Loucy (cell line): ENCODE measurements around the gene ASL.

ENCODE experiments used
- H2AFZ ChIP-seq: fragments of 200-600 bp; sonication (generic); 2 replicates; pipeline ENCODE4 v1.6.0; 2016; ENCODE audit warnings: antibody characterized with exemption, mild to moderate bottlenecking, low read length, moderate library complexity
- H3F3A ChIP-seq: fragments of 200-600 bp; 2 replicates; pipeline ENCODE4 v1.6.0; 2016; ENCODE audit warnings: antibody characterized with exemption, low read depth, mild to moderate bottlenecking
- H3K27me3 ChIP-seq: fragments of 200-600 bp; sonication (generic); 2 replicates; pipeline ENCODE4 v1.6.1; 2014; ENCODE audit warnings: low read length, mild to moderate bottlenecking; ENCODE audit not compliant: insufficient read depth, poor library complexity, severe bottlenecking
- H3K36me3 ChIP-seq: fragments of 200-600 bp; sonication (generic); 2 replicates; pipeline ENCODE4 v1.6.1; 2016; ENCODE audit warnings: low read length; ENCODE audit not compliant: insufficient read depth
- H3K4me1 ChIP-seq: fragments of 200-600 bp; sonication (generic); 2 replicates; pipeline ENCODE4 v1.5.1; 2014; ENCODE audit warnings: low read length, mild to moderate bottlenecking; ENCODE audit not compliant: insufficient read depth, poor library complexity, severe bottlenecking
- H3K4me2 ChIP-seq: fragments of 200-600 bp; sonication (generic); 2 replicates; pipeline ENCODE4 v1.6.0; 2014; ENCODE audit warnings: antibody characterized with exemption, low read length, low read depth, mild to moderate bottlenecking; ENCODE audit not compliant: poor library complexity, severe bottlenecking
- H3K4me3 ChIP-seq: fragments of 200-600 bp; sonication (generic); 2 replicates; pipeline ENCODE4 v1.5.1; 2014; ENCODE audit warnings: low read length, mild to moderate bottlenecking, mixed read lengths; ENCODE audit not compliant: poor library complexity, severe bottlenecking
- H3K79me2 ChIP-seq: fragments of 200-600 bp; sonication (generic); 2 replicates; pipeline ENCODE4 v1.6.1; 2014; ENCODE audit warnings: low read length; ENCODE audit not compliant: insufficient read depth
- H3K9ac ChIP-seq: fragments of 200-600 bp; sonication (generic); 2 replicates; pipeline ENCODE4 v1.6.0; 2014; ENCODE audit warnings: mild to moderate bottlenecking, low read depth, low read length, moderate library complexity; ENCODE audit not compliant: poor library complexity, severe bottlenecking
- H3K9me2 ChIP-seq: fragments of 200-600 bp; sonication (generic); replicated peaks from 2 replicates; pipeline ENCODE4 v1.6.1; 2016; ENCODE audit warnings: low read depth, low read length, mixed read lengths
- H3K9me3 ChIP-seq: fragments of 200-600 bp; sonication (generic); 2 replicates; pipeline ENCODE4 v1.6.1; 2014; ENCODE audit warnings: mild to moderate bottlenecking, antibody characterized with exemption, low read length, low read depth; ENCODE audit not compliant: insufficient read depth
- H4K20me1 ChIP-seq: fragments of 200-600 bp; sonication (generic); 2 replicates; pipeline ENCODE4 v1.6.0; 2014; ENCODE audit warnings: antibody characterized with exemption, low read length, mild to moderate bottlenecking; ENCODE audit not compliant: insufficient read depth, poor library complexity, severe bottlenecking
- CTCF ChIP-seq: fragments of 200-600 bp; sonication (generic); conservative IDR thresholded peaks from 2 replicates; pipeline ENCODE4 v1.5.1; 2014; ENCODE audit warnings: mild to moderate bottlenecking, antibody characterized with exemption, low read length
- EZH2phosphoT487 ChIP-seq: fragments of 200-600 bp; IDR thresholded peaks from 2 replicates; pipeline ENCODE4 v1.6.1; 2018; ENCODE audit warnings: antibody characterized with exemption, mild to moderate bottlenecking, moderate library complexity, borderline replicate concordance

ASL gene

GRCh38 chr7:66036382-66036781 is 39.2 kb upstream of the ASL start:
- Histone ChIP-seq H3K27me3 (no peaks in the 10 kb centered on the region), H3K9ac (no peak overlapping the region), H3K9me3 (no peaks in the 10 kb centered on the region), H3K36me3 (no peaks in the 10 kb centered on the region), H3K4me1 (peaks cover 3% of the 10 kb centered on the region), H3F3A (no peaks in the 10 kb centered on the region), H3K79me2 (no peaks in the 10 kb centered on the region), H3K4me3 (no peak overlapping the region), H3K4me2 (no peak overlapping the region), H3K9me2 (no peaks in the 10 kb centered on the region), H2AFZ (no peak overlapping the region), H4K20me1 (no peaks in the 10 kb centered on the region)
- TF ChIP-seq CTCF, result no peak

GRCh38 chr7:66036788-66037187 is 38.8 kb upstream of the ASL start:
- Histone ChIP-seq H3K36me3 (no peaks in the 10 kb centered on the region), H3K9me2 (no peaks in the 10 kb centered on the region), H3K27me3 (no peaks in the 10 kb centered on the region), H3K4me1 (peaks cover 3% of the 10 kb centered on the region), H3K4me2 (no peak overlapping the region), H2AFZ (no peak overlapping the region), H4K20me1 (no peaks in the 10 kb centered on the region), H3K79me2 (no peaks in the 10 kb centered on the region), H3K4me3 (no peak overlapping the region), H3K9me3 (no peaks in the 10 kb centered on the region), H3F3A (no peaks in the 10 kb centered on the region), H3K9ac (no peak overlapping the region)
- TF ChIP-seq EZH2phosphoT487, result no peak
- TF ChIP-seq CTCF, result no peak

GRCh38 chr7:66039094-66039670 is 36.4 kb upstream of the ASL start:
- Histone ChIP-seq H3K27me3 (no peaks in the 10 kb centered on the region), H3F3A (no peaks in the 10 kb centered on the region), H3K4me1 (no peaks in the 10 kb centered on the region), H4K20me1 (no peaks in the 10 kb centered on the region), H2AFZ (no peak overlapping the region), H3K79me2 (no peaks in the 10 kb centered on the region), H3K36me3 (no peaks in the 10 kb centered on the region), H3K4me2 (no peak overlapping the region), H3K9ac (no peak overlapping the region), H3K4me3 (no peak overlapping the region), H3K9me2 (no peaks in the 10 kb centered on the region), H3K9me3 (no peaks in the 10 kb centered on the region)
- TF ChIP-seq CTCF (no peak), EZH2phosphoT487 (no peak)
